H1 (cell line): ENCODE data around the gene TOMM5. TPM values are rescaled to one million over a fixed set of nuclear protein-coding genes. Genes with fewer than 3 reads are reported as not detected.

ENCODE experiments used
- CTCF ChIA-PET: fragments of 300-600 bp; sonication (Branson Sonifier 250); formaldehyde crosslinking; loops from one replicate; lab custom pipeline; 2021; ENCODE audit not compliant: partially characterized antibody; lab: Charles Lee
- POLR2A ChIA-PET: fragments of 300-600 bp; sonication (Branson Sonifier 250); formaldehyde crosslinking; loops from one replicate; lab custom pipeline; 2021; ENCODE audit warnings: inconsistent platforms; ENCODE audit not compliant: partially characterized antibody; lab: Charles Lee
- DNase-seq, 2 experiments: peaks; one replicate each; pipeline versions ENCODE4 v3.0.0 to v3.0.0-alpha.2; 2010 to 2022; ENCODE audit warnings: low spot score in 2 of 2, low read depth in 1 of 2, mixed read lengths in 1 of 2
- FAIRE-seq: peaks from 2 replicates; lab custom pipeline; 2011; peaks lifted over from hg19 to GRCh38; lab: Jason Lieb, UNC
- H2AFZ ChIP-seq: 2 replicates; pipeline ENCODE4 v1.8.1; 2012; ENCODE audit warnings: low read length, inconsistent platforms
- H2AK5ac ChIP-seq: 2 replicates; pipeline ENCODE4 v1.6.1; 2013; ENCODE audit warnings: low read depth, low read length
- H2BK120ac ChIP-seq: replicated peaks from 2 replicates; pipeline ENCODE3; 2013; ENCODE audit warnings: low read depth, low read length, inconsistent platforms
- H2BK12ac ChIP-seq: 2 replicates; pipeline ENCODE4 v1.6.1; 2013; ENCODE audit warnings: low read depth, low read length
- H2BK15ac ChIP-seq: 2 replicates; pipeline ENCODE4 v1.6.1; 2013; ENCODE audit warnings: low read length
- H2BK20ac ChIP-seq: 2 replicates; pipeline ENCODE4 v1.6.1; 2013; ENCODE audit warnings: low read length
- H2BK5ac ChIP-seq: 2 replicates; pipeline ENCODE4 v1.6.1; 2013; ENCODE audit warnings: low read depth, low read length
- H3K14ac ChIP-seq: 2 replicates; pipeline ENCODE4 v1.6.1; 2013; ENCODE audit warnings: inconsistent platforms; ENCODE audit not compliant: insufficient read length
- H3K18ac ChIP-seq: 2 replicates; pipeline ENCODE4 v1.6.1; 2013; ENCODE audit warnings: low read length; ENCODE audit errors: extremely low read depth
- H3K23ac ChIP-seq: 2 replicates; pipeline ENCODE4 v1.6.1; 2013; ENCODE audit warnings: inconsistent platforms; ENCODE audit not compliant: insufficient read length
- H3K23me2 ChIP-seq: 2 replicates; pipeline ENCODE4 v1.6.1; 2013; ENCODE audit warnings: low read depth, low read length
- H3K27ac ChIP-seq: 2 replicates; pipeline ENCODE4 v1.6.1; 2011; ENCODE audit warnings: low read depth, low read length, inconsistent platforms
- H3K27me3 ChIP-seq, 4 experiments: replicated peaks in 1 of 4; 1 replicate in 1 of 4; 2 replicates in 3 of 4; pipeline versions ENCODE4 v1.6.1 to v1.8.1; 2011 to 2013; ENCODE audit warnings: low read length in 3 of 4, mild to moderate bottlenecking in 3 of 4, inconsistent platforms in 2 of 4, mixed read lengths in 2 of 4, moderate library complexity in 1 of 4; ENCODE audit not compliant: control insufficient read depth in 3 of 4, insufficient read depth in 3 of 4; ENCODE audit errors: extremely low read depth in 1 of 4
- H3K36me3 ChIP-seq, 4 experiments: 2 replicates each; pipeline versions ENCODE4 v1.6.1 to v1.8.1; 2011 to 2013; ENCODE audit warnings: mild to moderate bottlenecking in 4 of 4, low read length in 3 of 4, moderate library complexity in 2 of 4, control low read depth in 1 of 4, inconsistent platforms in 1 of 4; ENCODE audit not compliant: insufficient read depth in 4 of 4, control insufficient read depth in 2 of 4
- H3K4ac ChIP-seq: replicated peaks from 2 replicates; pipeline ENCODE3; 2013; ENCODE audit warnings: low read length, low read depth, mixed read lengths, inconsistent platforms; ENCODE audit not compliant: insufficient read length
- H3K4me1 ChIP-seq, 4 experiments: replicated peaks in 1 of 4; 1 replicate in 1 of 4; 2 replicates in 3 of 4; pipeline versions ENCODE4 v1.6.1 to v1.8.1; 2011 to 2013; ENCODE audit warnings: low read length in 3 of 4, inconsistent platforms in 2 of 4, mixed read lengths in 1 of 4; ENCODE audit not compliant: insufficient read depth in 4 of 4, control insufficient read depth in 3 of 4
- H3K4me2 ChIP-seq, 2 experiments: 2 replicates each; pipeline versions ENCODE4 v1.6.1 to v1.8.1; 2011 to 2013; ENCODE audit warnings: low read depth in 2 of 2, low read length in 2 of 2, control low read depth in 1 of 2, inconsistent platforms in 1 of 2, mild to moderate bottlenecking in 1 of 2; ENCODE audit not compliant: insufficient read depth in 1 of 2
- H3K4me3 ChIP-seq, 4 experiments: fragments of 200-600, 300-600 bp in 1 of 4; sonication (generic), shearing (Covaris generic), sonication (Bioruptor Twin) in 1 of 4; 2 replicates each; pipeline versions ENCODE4 v1.5.1 to v1.8.1; 2011 to 2016; ENCODE audit warnings: low read length in 4 of 4, low read depth in 3 of 4, control low read depth in 2 of 4, inconsistent platforms in 2 of 4, mild to moderate bottlenecking in 2 of 4, mixed read lengths in 1 of 4, moderate library complexity in 1 of 4; ENCODE audit not compliant: insufficient read depth in 2 of 4; ENCODE audit errors: extremely low read depth in 1 of 4
- H3K56ac ChIP-seq: replicated peaks from 2 replicates; pipeline ENCODE3; 2013; ENCODE audit warnings: low read depth, mild to moderate bottlenecking, mixed read lengths, low read length, inconsistent platforms; ENCODE audit not compliant: insufficient read length
- H3K79me1 ChIP-seq: 2 replicates; pipeline ENCODE4 v1.6.1; 2013; ENCODE audit warnings: low read depth, low read length, control low read depth
- H3K79me2 ChIP-seq, 2 experiments: 2 replicates each; pipeline versions ENCODE4 v1.6.1 to v1.8.1; 2012 to 2013; ENCODE audit warnings: low read length in 2 of 2, mild to moderate bottlenecking in 2 of 2, inconsistent platforms in 1 of 2; ENCODE audit not compliant: insufficient read depth in 2 of 2, control insufficient read depth in 1 of 2
- H3K9ac ChIP-seq, 4 experiments: replicated peaks in 1 of 4; 1 replicate in 1 of 4; 2 replicates in 3 of 4; pipeline versions ENCODE4 v1.6.1 to v1.8.1; 2011 to 2013; ENCODE audit warnings: low read depth in 3 of 4, low read length in 3 of 4, control low read depth in 2 of 4, mild to moderate bottlenecking in 2 of 4, moderate library complexity in 2 of 4, inconsistent platforms in 1 of 4; ENCODE audit errors: extremely low read depth in 1 of 4
- H3K9me3 ChIP-seq, 2 experiments: 2 replicates each; pipeline versions ENCODE4 v1.6.1 to v1.8.1; 2012 to 2013; ENCODE audit warnings: mild to moderate bottlenecking in 2 of 2, moderate library complexity in 2 of 2, control low read depth in 1 of 2, inconsistent platforms in 1 of 2, low read depth in 1 of 2, low read length in 1 of 2, mixed read lengths in 1 of 2; ENCODE audit not compliant: insufficient read depth in 2 of 2
- H4K20me1 ChIP-seq, 2 experiments: replicated peaks in 1 of 2; 2 replicates each; pipeline versions ENCODE3 to v1.8.1; 2011 to 2013; ENCODE audit warnings: inconsistent platforms in 2 of 2, low read length in 2 of 2, mild to moderate bottlenecking in 1 of 2; ENCODE audit not compliant: insufficient read depth in 2 of 2, control insufficient read depth in 1 of 2
- H4K5ac ChIP-seq: 2 replicates; pipeline ENCODE4 v1.6.1; 2013; ENCODE audit warnings: low read length, low read depth, mixed read lengths, inconsistent platforms; ENCODE audit not compliant: insufficient read length
- H4K8ac ChIP-seq: 2 replicates; pipeline ENCODE4 v1.8.0; 2013; ENCODE audit warnings: mild to moderate bottlenecking, moderate library complexity, low read length, inconsistent platforms; ENCODE audit not compliant: insufficient read depth; ENCODE audit errors: extremely low read depth
- H4K91ac ChIP-seq: replicated peaks from 2 replicates; pipeline ENCODE3; 2013; ENCODE audit warnings: low read length, mixed read lengths, inconsistent platforms; ENCODE audit not compliant: insufficient read length
- BCL11A ChIP-seq, 2 experiments: IDR thresholded peaks; one replicate each; pipeline ENCODE4 v1.6.1; 2011; ENCODE audit warnings: low read depth in 2 of 2, low read length in 2 of 2, mild to moderate bottlenecking in 2 of 2
- CEBPB ChIP-seq: IDR thresholded peaks from 2 replicates; pipeline ENCODE4 v1.6.1; 2012; ENCODE audit warnings: low read depth, low read length
- CTCF ChIP-seq, 3 experiments: IDR thresholded peaks; 1 replicate in 2 of 3; 2 replicates in 1 of 3; pipeline versions ENCODE4 v1.5.1 to v1.6.1; 2011; ENCODE audit warnings: low read length in 3 of 3, mild to moderate bottlenecking in 3 of 3, inconsistent platforms in 2 of 3, low read depth in 1 of 3, moderate library complexity in 1 of 3; ENCODE audit not compliant: insufficient read depth in 1 of 3; ENCODE audit errors: control extremely low read depth in 1 of 3
- PHF8 ChIP-seq: fragments of 200-600 bp; sonication (generic); conservative IDR thresholded peaks from 2 replicates; pipeline ENCODE4 v1.7.1; 2012; ENCODE audit warnings: low read depth, mild to moderate bottlenecking, inconsistent platforms, low read length, moderate library complexity
- RAD21 ChIP-seq, 2 experiments: IDR thresholded peaks in 1 of 2; conservative IDR thresholded peaks in 1 of 2; 2 replicates each; pipeline ENCODE4 v1.6.1; 2011; ENCODE audit warnings: low read depth in 2 of 2, low read length in 2 of 2, improper control_type of control experiment in 1 of 2, inconsistent platforms in 1 of 2, mild to moderate bottlenecking in 1 of 2, moderate library complexity in 1 of 2
- RFX5 ChIP-seq: IDR thresholded peaks from 2 replicates; pipeline ENCODE4 v1.6.1; 2011; ENCODE audit warnings: low read depth, low read length, improper control_type of control experiment, borderline replicate concordance
- SIX5 ChIP-seq: IDR thresholded peaks from 2 replicates; pipeline ENCODE4 v1.6.1; 2011; ENCODE audit warnings: mild to moderate bottlenecking, low read depth, low read length
- ZNF274 ChIP-seq: IDR thresholded peaks from 2 replicates; pipeline ENCODE4 v1.7.0; 2012; ENCODE audit warnings: low read length, borderline replicate concordance; ENCODE audit errors: extremely low read depth
- WGBS, 2 experiments: shearing (Covaris generic) in 1 of 2; methylation state at CpG; one replicate each; pipeline versions ENCODE4 v1.1.6 to v1.1.7; 2013 to 2015; ENCODE audit warnings: low lambda C conversion rate in 2 of 2, mixed read lengths in 2 of 2, inconsistent platforms in 1 of 2, low coverage in 1 of 2, missing lambda C conversion rate in 1 of 2; ENCODE audit not compliant: insufficient replicate concordance in 2 of 2, insufficient coverage in 1 of 2, insufficient read length in 1 of 2; ENCODE audit errors: extremely low coverage in 1 of 2, missing lambda C conversion rate in 1 of 2; 5-methylcytosine and 5-hydroxymethylcytosine counted together
- polyA plus RNA-seq, 7 experiments: library from polyadenylated mRNA; depleted of rRNA in 3 of 7; stranded (reverse) in 5 of 7; unstranded in 2 of 7; fragments of >200 nt in 5 of 7; fragments of 200-250 nt in 2 of 7; gene quantifications; 1 replicate in 5 of 7; 2 replicates in 1 of 7; 4 replicates in 1 of 7; pipeline versions ENCODE4 v1.2.1 to v1.2.3, GENCODE V29; 2011 to 2013; ENCODE audit warnings: missing spikeins in 2 of 7, mixed read lengths in 2 of 7
- total RNA-seq: library from RNA; stranded (reverse); fragmentation: NEBNext Ultra II Directional; extraction: Animal tissue kit (Norgen Biotek cat#: 25700); gene quantifications from 2 replicates; pipeline ENCODE4 v1.2.1, GENCODE V29; 2021

Gene TOMM5
- total and polyA plus RNA-seq, 2 of the 8 experiments (the other 6 are each of a cell fraction or from before 2014, with no cell fraction given): 171 to 174 TPM

DNA sequence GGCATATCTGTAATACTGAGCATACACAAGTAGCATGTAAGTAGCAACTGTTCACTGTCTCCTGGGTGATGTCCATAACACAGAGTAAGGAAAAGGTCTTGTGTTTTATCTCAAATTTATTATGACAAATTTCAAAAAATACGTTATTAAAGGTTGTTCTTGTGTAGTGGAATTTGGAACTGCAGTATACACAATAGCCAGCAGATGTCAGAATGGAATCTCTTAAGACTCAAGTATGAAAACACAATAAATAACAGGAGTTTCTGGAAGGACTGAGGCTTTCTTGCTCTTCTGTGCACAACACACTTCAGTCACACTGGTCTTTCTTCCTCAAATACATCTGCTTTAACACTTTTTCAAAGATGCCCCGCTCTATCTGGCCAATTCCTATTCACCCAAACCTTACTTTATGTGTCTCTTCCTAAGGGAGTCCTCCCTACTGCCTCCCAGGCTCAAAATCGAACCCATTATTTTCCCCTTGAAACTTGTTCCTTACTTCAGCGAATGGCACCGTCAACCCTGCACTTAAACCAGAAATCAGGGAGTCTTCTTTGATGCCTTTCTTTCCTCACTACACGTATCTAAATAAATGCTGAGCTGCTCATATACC is 9.7 kb downstream of the TOMM5 start:
- Histone ChIP-seq H3K79me2 (peaks cover 0 to 14% of the 10 kb centered on the region in 2 experiments; a peak in 1 of 4 replicates), H2AFZ (no peak overlapping the region), H2BK5ac (no peak overlapping the region), H2BK20ac (no peak overlapping the region), H3K56ac (no peak overlapping the region), H3K23ac (no peak overlapping the region), H4K5ac (no peak overlapping the region), H4K8ac (no peak overlapping the region), H3K4me3 (no peak overlapping the region), H3K23me2 (no peaks in the 10 kb centered on the region), H3K79me1 (no peaks in the 10 kb centered on the region), H4K91ac (no peak overlapping the region)
- WGBS, 2 experiments: 84% methylated on average over 6 of the region's 6 CpGs; no CpG with 5 or more reads in 1 of the 2 experiments
- FAIRE-seq: no peak
- TF ChIP-seq BCL11A (IDR thresholded peaks at IDR 0.05; ENCODE audit: low read depth in 2 of 2, low read length in 2 of 2): no peak
- no peak for TF ChIP-seq PHF8
- TF ChIP-seq ZNF274: no peak
- no peak for TF ChIP-seq CEBPB
- no peak for TF ChIP-seq RFX5
- peak; percentile 58 to 68 for TF ChIP-seq RAD21 (IDR thresholded peaks at IDR 0.05 in 1 of 2, conservative IDR thresholded peaks at IDR 0.05 in 1 of 2; ENCODE audit: low read depth in 2 of 2, low read length in 2 of 2)
- TF ChIP-seq SIX5: no peak
- peak in 1 of 3 experiments; percentile 56; a peak in 2 of 4 replicates for TF ChIP-seq CTCF (IDR thresholded peaks at IDR 0.05; ENCODE audit: control extremely low read depth in 1 of 3, insufficient read depth in 1 of 3, low read depth in 1 of 3, low read length in 3 of 3)
- TF ChIP-seq, all 59 proteins: peak for 2
- H3K4ac ChIP-seq: no peak overlapping the region
- H2BK12ac ChIP-seq: no peak overlapping the region
- H3K27ac ChIP-seq: no peak overlapping the region
- no peak overlapping the region for H2BK120ac ChIP-seq
- ChIA-PET CTCF (interaction anchor here (0.7 to 1.6 kb wide), 2 partner anchors 9 to 10 kb away, joined by 3 to 10 read pairs; partner anchors contain the start of gene TOMM5), POLR2A (no interaction called here)
- no peaks in the 10 kb centered on the region for H3K9me3 ChIP-seq
- H3K14ac ChIP-seq: no peak overlapping the region
- peaks cover 1% of the 10 kb centered on the region in 2 experiments for H4K20me1 ChIP-seq
- no peaks in the 10 kb centered on the region for H3K4me1 ChIP-seq
- no peak overlapping the region for H3K9ac ChIP-seq
- no peak overlapping the region for H3K4me2 ChIP-seq
- no peak overlapping the region for H2BK15ac ChIP-seq
- H3K36me3 ChIP-seq: peaks cover 3 to 57% (median 39%) of the 10 kb centered on the region in 4 experiments; a peak in 7 of 8 replicates
- no peak for DNase-seq
- no peak overlapping the region for H2AK5ac ChIP-seq
- H3K18ac ChIP-seq: no peak overlapping the region
- no peaks in the 10 kb centered on the region for H3K27me3 ChIP-seq
